ENCODE measurements around the gene GPR179. TPM values are rescaled to one million over a fixed set of nuclear protein-coding genes. Genes with fewer than 3 reads are reported as not detected.
A peak's percentile ranks its signal among the peaks of the same experiment; 100 is the strongest.

GPR179 gene
- total RNA-seq, 1 donor from 2014 or later, result 0.07 TPM

GRCh38 chr17:38351412-38352222 lies 7.9 kb upstream of the GPR179 start, which contains the start of gene SOCS7:
SOCS7 (plus strand) TSS chr17:38351844; CDS start chr17:38352053, 209 bp downstream.
- Mint-ChIP-seq H3K36me3 (ENCODE audit: low read depth) (no peaks in the 10 kb centered on the region), H3K27me3 (no peaks in the 10 kb centered on the region), H3K4me3 (peak within 1 kb of the TSS; percentile 98), H3K9me3 (no peaks in the 10 kb centered on the region), H3K4me1 (peaks cover 26% of the 10 kb centered on the region), H3K27ac (peak within 1 kb of the TSS; percentile 97)
- TF ChIP-seq, protein P1, sequence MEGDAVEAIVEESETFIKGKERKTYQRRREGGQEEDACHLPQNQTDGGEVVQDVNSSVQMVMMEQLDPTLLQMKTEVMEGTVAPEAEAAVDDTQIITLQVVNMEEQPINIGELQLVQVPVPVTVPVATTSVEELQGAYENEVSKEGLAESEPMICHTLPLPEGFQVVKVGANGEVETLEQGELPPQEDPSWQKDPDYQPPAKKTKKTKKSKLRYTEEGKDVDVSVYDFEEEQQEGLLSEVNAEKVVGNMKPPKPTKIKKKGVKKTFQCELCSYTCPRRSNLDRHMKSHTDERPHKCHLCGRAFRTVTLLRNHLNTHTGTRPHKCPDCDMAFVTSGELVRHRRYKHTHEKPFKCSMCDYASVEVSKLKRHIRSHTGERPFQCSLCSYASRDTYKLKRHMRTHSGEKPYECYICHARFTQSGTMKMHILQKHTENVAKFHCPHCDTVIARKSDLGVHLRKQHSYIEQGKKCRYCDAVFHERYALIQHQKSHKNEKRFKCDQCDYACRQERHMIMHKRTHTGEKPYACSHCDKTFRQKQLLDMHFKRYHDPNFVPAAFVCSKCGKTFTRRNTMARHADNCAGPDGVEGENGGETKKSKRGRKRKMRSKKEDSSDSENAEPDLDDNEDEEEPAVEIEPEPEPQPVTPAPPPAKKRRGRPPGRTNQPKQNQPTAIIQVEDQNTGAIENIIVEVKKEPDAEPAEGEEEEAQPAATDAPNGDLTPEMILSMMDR (IDR thresholded peaks at IDR 0.05), result no peak
- peak; percentile 97 for DNase-seq
- intact Hi-C loops (cut with micrococcal nuclease), result loop anchor here (5.0 kb wide), 1 partner anchor 54 kb away; the partner anchor contains the start of gene MRPL45
- CTCF ChIA-PET, result interaction anchor here (5.5 kb wide), 1 partner anchor 62 kb away, joined by 173 read pairs; no protein-coding TSS in a partner anchor
- peak; percentile 89 for ATAC-seq (ENCODE audit: low read depth)
- POLR2A ChIA-PET, result interaction anchor here (0.6 to 1.1 kb wide), 3 partner anchors 57 to 207 kb away, joined by 3 to 7 read pairs (median 4); no protein-coding TSS in a partner anchor

DNA sequence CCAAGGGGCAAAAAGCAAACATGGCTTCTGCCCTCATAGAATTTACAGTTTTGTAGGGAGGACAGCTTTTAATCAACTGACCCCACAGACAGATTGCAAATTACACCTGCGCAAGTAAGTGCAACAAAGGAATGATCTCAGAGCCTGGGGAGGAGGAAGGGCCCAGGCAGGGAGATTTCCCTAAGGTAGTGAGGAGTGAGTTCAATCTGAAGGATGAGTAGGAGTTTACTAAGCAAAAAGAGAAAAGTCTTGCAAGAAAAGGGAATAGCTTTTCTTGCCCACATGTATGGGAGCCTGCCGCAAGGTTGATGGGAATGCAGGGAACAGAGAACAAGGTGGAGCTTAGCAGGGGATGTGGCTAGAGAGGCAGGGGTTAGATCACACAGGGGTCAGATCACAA lies 6.3 kb upstream of the GPR179 start:
- Mint-ChIP-seq H3K4me3 (no peak overlapping the region), H3K27me3 (no peaks in the 10 kb centered on the region), H3K36me3 (ENCODE audit: low read depth) (no peaks in the 10 kb centered on the region), H3K27ac (no peak overlapping the region), H3K4me1 (peaks cover 24% of the 10 kb centered on the region), H3K9me3 (no peaks in the 10 kb centered on the region)
- DNase-seq (no peak), ATAC-seq (ENCODE audit: low read depth) (no peak)
- TF ChIP-seq, protein P1 (IDR thresholded peaks at IDR 0.05), result no peak
- CTCF ChIA-PET, result interaction anchor here (1.1 to 5.5 kb wide), 6 partner anchors 9 to 319 kb away, joined by 4 to 173 read pairs (median 6); no protein-coding TSS in a partner anchor
- intact Hi-C loops (cut with micrococcal nuclease), result loop anchor here (5.0 kb wide), 1 partner anchor 53 kb away; the partner anchor contains the start of gene MRPL45
- POLR2A ChIA-PET, result interaction anchor here (2.0 kb wide), 1 partner anchor 64 kb away, joined by 10 read pairs; no protein-coding TSS in a partner anchor

DNA sequence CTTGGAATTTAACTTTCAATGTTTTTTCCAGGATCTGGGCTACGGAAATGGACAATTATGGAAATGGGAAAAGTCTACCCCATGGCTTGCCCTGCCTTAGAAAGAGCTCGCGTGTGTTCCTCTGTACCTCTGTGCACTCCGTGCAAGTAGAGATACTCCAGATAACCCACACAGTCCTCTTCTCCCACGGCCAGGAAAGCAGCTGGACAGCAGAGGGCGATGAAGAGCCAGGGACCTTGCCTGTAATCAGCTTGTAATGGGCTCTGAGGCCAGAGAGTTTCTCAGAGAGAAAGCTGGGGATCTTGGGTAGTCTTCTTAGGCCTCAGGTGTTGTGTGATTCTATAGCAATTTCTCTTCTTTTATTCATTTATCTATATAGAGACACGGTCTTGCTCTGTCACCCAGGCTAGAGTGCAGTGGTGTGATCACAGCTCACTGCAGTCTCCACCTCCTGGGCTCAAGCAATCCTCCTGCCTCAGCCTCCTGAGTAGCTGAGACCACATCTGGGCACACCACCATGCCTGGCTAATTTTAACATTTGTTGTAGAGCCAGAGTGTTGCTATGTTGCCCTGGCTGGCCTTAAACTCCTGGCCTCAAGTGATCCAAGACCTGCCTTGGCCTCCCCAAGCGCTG lies 5.5 kb upstream of the GPR179 start:
- POLR2A ChIA-PET, result interaction anchor here (2.0 kb wide), 1 partner anchor 65 kb away, joined by 10 read pairs; no protein-coding TSS in a partner anchor
- TF ChIP-seq, protein P1 (IDR thresholded peaks at IDR 0.05), result no peak

DNA sequence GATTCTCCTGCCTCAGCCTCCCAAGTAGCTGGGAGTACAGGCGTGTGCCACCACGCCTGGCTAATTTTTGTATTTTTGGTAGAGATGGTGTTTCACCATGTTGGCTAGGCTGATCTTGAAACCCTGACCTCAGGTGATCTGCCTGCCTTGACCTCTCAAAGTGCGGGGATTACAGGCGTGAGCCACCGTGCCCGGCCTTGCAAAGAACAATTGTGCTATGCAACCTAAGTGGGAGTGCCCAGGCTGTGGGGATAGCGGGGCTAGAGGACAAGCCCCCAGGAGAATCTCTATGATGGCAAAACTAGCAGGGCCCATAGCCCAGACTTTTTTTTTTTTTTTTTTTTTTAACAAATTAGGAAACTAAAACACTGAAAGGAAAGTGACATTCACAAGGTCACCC lies 2.0 kb upstream of the GPR179 start:
- Mint-ChIP-seq H3K4me3 (no peak overlapping the region), H3K27ac (no peak overlapping the region), H3K27me3 (peaks cover 2% of the 10 kb centered on the region), H3K4me1 (peaks cover 3% of the 10 kb centered on the region), H3K36me3 (ENCODE audit: low read depth) (no peaks in the 10 kb centered on the region), H3K9me3 (no peaks in the 10 kb centered on the region)
- POLR2A ChIA-PET, result no interaction called here
- CTCF ChIA-PET, result interaction anchor here (1.1 to 1.5 kb wide), 2 partner anchors 8 to 68 kb away, joined by 4 to 6 read pairs; no protein-coding TSS in a partner anchor
- ATAC-seq (ENCODE audit: low read depth) (no peak), DNase-seq (no peak)
- intact Hi-C loops (cut with micrococcal nuclease), result no loop called here
- TF ChIP-seq, protein P1 (IDR thresholded peaks at IDR 0.05), result no peak

More for the DNA sequence above, 5.5 kb upstream of the GPR179 start:
- Mint-ChIP-seq H3K4me3 (no peak overlapping the region), H3K4me1 (peaks cover 21% of the 10 kb centered on the region), H3K27ac (no peak overlapping the region), H3K27me3 (no peaks in the 10 kb centered on the region), H3K36me3 (ENCODE audit: low read depth) (no peaks in the 10 kb centered on the region), H3K9me3 (no peaks in the 10 kb centered on the region)
- CTCF ChIA-PET, result interaction anchor here (0.6 to 5.5 kb wide), 19 partner anchors 9 to 320 kb away, joined by 3 to 173 read pairs (median 4); partner anchors contain the start of gene ARHGAP23
- intact Hi-C loops (cut with micrococcal nuclease), result loop anchor here (1.0 to 2.0 kb wide), 4 partner anchors 65 to 318 kb away; no protein-coding TSS in a partner anchor
- ATAC-seq (ENCODE audit: low read depth) (peak; percentile 55), DNase-seq (peak; percentile 68)

Data from activated B cell treated with CpG ODN at 0.5 μM for 24 hours (primary cell).